ENCODE measurements around the gene GRK5.

DNA sequence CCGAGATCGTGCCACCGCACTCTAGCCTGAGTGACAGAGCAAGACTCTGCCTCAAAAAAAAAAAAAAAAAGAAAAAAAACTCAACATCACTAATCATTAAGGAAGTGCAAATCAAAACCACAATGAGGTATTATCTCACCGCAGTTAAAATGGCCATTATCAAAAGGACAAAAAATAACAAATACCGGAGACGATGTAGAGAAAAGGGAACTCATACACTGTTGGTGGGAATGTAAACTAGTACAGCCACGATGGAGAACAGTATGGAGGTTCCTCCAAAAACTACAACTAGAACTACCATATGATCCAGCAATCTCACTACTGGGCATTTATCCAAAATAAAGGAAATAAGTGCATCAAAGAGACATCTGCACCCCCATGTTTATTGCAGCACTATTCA, 24.3 kb downstream of the GRK5 start:
- no peak for TF ChIP-seq POLR2A (IDR thresholded peaks at IDR 0.05)
- TF ChIP-seq, protein P1, sequence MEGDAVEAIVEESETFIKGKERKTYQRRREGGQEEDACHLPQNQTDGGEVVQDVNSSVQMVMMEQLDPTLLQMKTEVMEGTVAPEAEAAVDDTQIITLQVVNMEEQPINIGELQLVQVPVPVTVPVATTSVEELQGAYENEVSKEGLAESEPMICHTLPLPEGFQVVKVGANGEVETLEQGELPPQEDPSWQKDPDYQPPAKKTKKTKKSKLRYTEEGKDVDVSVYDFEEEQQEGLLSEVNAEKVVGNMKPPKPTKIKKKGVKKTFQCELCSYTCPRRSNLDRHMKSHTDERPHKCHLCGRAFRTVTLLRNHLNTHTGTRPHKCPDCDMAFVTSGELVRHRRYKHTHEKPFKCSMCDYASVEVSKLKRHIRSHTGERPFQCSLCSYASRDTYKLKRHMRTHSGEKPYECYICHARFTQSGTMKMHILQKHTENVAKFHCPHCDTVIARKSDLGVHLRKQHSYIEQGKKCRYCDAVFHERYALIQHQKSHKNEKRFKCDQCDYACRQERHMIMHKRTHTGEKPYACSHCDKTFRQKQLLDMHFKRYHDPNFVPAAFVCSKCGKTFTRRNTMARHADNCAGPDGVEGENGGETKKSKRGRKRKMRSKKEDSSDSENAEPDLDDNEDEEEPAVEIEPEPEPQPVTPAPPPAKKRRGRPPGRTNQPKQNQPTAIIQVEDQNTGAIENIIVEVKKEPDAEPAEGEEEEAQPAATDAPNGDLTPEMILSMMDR (IDR thresholded peaks at IDR 0.05 in 4 of 5, conservative IDR thresholded peaks at IDR 0.05 in 1 of 5), result no peak
